Thoracic aorta (tissue), 2 donors: ENCODE results near the gene SNAP29. TPM values are rescaled to one million over a fixed set of nuclear protein-coding genes. Genes with fewer than 3 reads are reported as not detected.

Experiments used
- ATAC-seq: fragments of 150-250 bp; one replicate; pipeline ENCODE4 v1.8.0; 2017; ENCODE audit warnings: low read depth; ENCODE audit not compliant: insufficient number of reproducible peaks, low FRiP score
- DNase-seq: peaks from one replicate; pipeline ENCODE4 v3.0.0-alpha.2; 2020; ENCODE audit warnings: low spot score
- H3K27ac ChIP-seq, 2 donors: fragments of 200-600 bp; sonication (generic); 1 replicate in 1 of 2; 2 replicates in 1 of 2; pipeline ENCODE4 v1.5.1; 2016; ENCODE audit warnings: mild to moderate bottlenecking in 2 of 2, moderate library complexity in 2 of 2
- H3K27me3 ChIP-seq: fragments of 200-600 bp; sonication (generic); replicated peaks from 2 replicates; pipeline ENCODE4 v1.6.0; 2016; ENCODE audit warnings: mild to moderate bottlenecking; ENCODE audit not compliant: insufficient read depth
- H3K36me3 ChIP-seq: fragments of 200-600 bp; sonication (generic); one replicate; pipeline ENCODE4 v1.5.1; 2016
- H3K4me1 ChIP-seq, 2 donors: fragments of 200-600 bp; sonication (generic); 1 replicate in 1 of 2; 2 replicates in 1 of 2; pipeline versions ENCODE4 v1.5.1 to v1.6.0; 2016; ENCODE audit warnings: low read depth in 2 of 2, mild to moderate bottlenecking in 1 of 2; ENCODE audit not compliant: control insufficient read depth in 1 of 2
- H3K4me3 ChIP-seq: fragments of 200-600 bp; sonication (generic); 2 replicates; pipeline ENCODE4 v1.5.1; 2016; ENCODE audit warnings: mild to moderate bottlenecking
- H3K9me3 ChIP-seq: fragments of 200-600 bp; sonication (generic); 2 replicates; pipeline ENCODE4 v1.5.1; 2016
- CTCF ChIP-seq: fragments of 200-600 bp; sonication (generic); IDR thresholded peaks from one replicate; pipeline ENCODE4 v1.5.1; 2019; ENCODE audit warnings: antibody characterized with exemption
- total RNA-seq, 2 donors: library from RNA; depleted of rRNA; stranded (reverse); fragments of >200 nt; gene quantifications; one replicate each; pipeline versions ENCODE4 v1.1.0 to v1.2.3, GENCODE V29; 2016

The SNAP29 gene
- total RNA-seq, 2 donors from 2014 or later, result 18.2 to 20.6 TPM

GRCh38 chr22:20916916-20917810 lies 58.4 kb downstream of the SNAP29 start, which contains the start of gene CRKL:
TSS of gene CRKL (plus strand) at chr22:20917407. CDS start at chr22:20917935, 528 bp downstream.
- Histone ChIP-seq H3K4me3 (peak within 1 kb of the TSS; percentile 80), H3K27me3 (no peaks in the 10 kb centered on the region), H3K27ac (peak within 1 kb of the TSS; percentile 84 to 88), H3K4me1 (peaks cover 16 to 38% of the 10 kb centered on the region in 2 donors), H3K9me3 (no peaks in the 10 kb centered on the region), H3K36me3 (no peaks in the 10 kb centered on the region)
- ATAC-seq, result peak; percentile 99
- peak; percentile 94 for TF ChIP-seq CTCF
- DNase-seq, result peak; percentile 76

DNA sequence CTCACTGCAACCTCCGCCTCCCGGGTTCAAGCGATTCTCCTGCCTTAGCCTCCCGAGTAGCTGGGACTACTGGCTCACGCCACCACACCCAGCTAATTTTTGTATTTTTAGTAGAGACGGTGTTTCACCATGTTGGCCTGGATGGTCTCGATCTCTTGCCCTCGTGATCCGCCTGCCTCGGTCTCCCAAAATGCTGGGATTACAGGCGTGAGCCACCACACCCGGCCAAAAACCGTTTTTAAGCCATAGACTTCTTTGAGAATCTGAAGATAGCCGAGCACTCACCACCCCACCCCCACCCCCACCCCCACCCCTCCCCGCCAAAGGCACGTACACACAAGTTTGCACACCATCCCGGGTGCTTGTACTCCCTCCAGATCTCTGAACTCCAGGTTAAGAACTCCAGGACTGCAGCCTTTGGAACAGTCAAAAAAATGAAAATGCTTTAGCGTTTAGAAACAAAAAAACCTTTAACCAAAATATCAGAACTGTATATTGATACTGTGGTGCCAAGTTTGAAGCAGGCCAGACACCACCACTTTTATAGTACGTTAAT lies 59.9 kb downstream of the SNAP29 start:
- ATAC-seq (no peak), DNase-seq (no peak)
- no peak for TF ChIP-seq CTCF
- Histone ChIP-seq H3K9me3 (no peaks in the 10 kb centered on the region), H3K27ac (no peak overlapping the region), H3K4me3 (peak overlapping the region; percentile 80), H3K36me3 (no peaks in the 10 kb centered on the region), H3K4me1 (peaks cover 18 to 40% of the 10 kb centered on the region in 2 donors), H3K27me3 (no peaks in the 10 kb centered on the region)

DNA sequence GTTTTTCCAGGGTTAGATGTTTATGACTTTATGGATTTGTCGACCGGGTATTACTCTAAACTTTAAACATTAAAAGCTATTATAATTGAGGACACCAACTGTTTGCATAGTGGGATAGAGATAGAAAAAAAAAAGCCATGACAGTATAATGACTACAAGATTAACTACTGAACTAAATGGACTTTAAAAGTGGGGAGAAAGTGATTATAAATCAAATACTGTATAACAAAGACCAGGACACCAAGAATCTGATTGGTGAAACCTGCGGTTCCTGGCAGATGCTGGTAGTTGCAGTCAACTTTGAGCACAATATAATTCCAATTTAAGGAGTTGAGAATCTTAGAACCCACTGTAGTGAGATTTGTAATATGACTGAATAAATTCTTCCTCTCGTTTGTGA lies 60.9 kb downstream of the SNAP29 start:
- H3K27ac ChIP-seq, result no peak overlapping the region
- no peaks in the 10 kb centered on the region for H3K36me3 ChIP-seq
- no peak for TF ChIP-seq CTCF
- no peaks in the 10 kb centered on the region for H3K27me3 ChIP-seq
- peaks cover 18 to 40% of the 10 kb centered on the region in 2 donors for H3K4me1 ChIP-seq
- H3K9me3 ChIP-seq, result no peaks in the 10 kb centered on the region
- DNase-seq, result no peak
- peak overlapping the region; percentile 80 for H3K4me3 ChIP-seq
- ATAC-seq, result no peak

GRCh38 chr22:20920881-20921203 lies 62.0 kb downstream of the SNAP29 start:
- Histone ChIP-seq H3K4me1 (peaks cover 18 to 41% of the 10 kb centered on the region in 2 donors), H3K27me3 (no peaks in the 10 kb centered on the region), H3K36me3 (no peaks in the 10 kb centered on the region), H3K9me3 (no peaks in the 10 kb centered on the region), H3K27ac (no peak overlapping the region), H3K4me3 (peak overlapping the region; percentile 80)
- ATAC-seq (no peak), DNase-seq (no peak)
- TF ChIP-seq CTCF, result no peak

DNA sequence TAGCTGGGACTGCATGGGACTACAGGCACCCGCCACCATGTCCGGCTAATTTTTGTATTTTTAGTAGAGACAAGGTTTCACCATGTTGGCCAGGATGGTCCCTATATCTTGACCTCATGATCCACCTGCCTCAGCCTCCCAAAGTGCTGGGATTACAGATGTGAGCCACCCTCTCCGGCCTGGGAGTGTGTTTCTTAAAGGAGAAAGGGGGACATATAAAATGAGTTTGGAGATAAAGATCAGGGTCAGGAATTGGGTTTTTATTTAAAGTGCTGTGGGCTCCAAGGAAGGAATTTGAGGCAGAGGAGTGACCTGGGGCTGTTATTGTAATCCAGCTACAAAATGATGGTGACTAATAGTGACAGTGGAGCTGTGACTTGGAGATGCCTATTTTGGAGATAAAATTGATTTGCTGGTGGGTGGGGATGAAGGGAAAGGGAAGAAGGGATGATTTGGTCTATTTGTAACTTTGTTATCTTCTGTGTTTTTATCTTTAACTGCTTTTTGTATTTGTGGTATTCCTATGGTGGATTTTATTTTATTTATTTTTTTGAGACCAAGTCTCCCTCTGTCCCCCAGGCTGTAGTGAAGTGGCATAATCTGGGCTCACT lies 63.4 kb downstream of the SNAP29 start:
- no peak for ATAC-seq
- H3K4me3 ChIP-seq, result no peak overlapping the region
- H3K9me3 ChIP-seq, result no peaks in the 10 kb centered on the region
- peaks cover 23 to 44% of the 10 kb centered on the region in 2 donors for H3K4me1 ChIP-seq
- H3K27ac ChIP-seq, result no peak overlapping the region
- H3K27me3 ChIP-seq, result no peaks in the 10 kb centered on the region
- H3K36me3 ChIP-seq, result no peaks in the 10 kb centered on the region
- no peak for TF ChIP-seq CTCF
- no peak for DNase-seq
